GM18502 (cell line): ENCODE measurements around the gene RASD2.

Experiments
- ATAC-seq: cut with Tn5 transposase; IDR thresholded peaks from one replicate; pipeline ENCODE4 v1.9.1; 2021; ENCODE audit warnings: mild to moderate bottlenecking; ENCODE audit not compliant: unreplicated experiment, poor library complexity

The RASD2 gene

DNA sequence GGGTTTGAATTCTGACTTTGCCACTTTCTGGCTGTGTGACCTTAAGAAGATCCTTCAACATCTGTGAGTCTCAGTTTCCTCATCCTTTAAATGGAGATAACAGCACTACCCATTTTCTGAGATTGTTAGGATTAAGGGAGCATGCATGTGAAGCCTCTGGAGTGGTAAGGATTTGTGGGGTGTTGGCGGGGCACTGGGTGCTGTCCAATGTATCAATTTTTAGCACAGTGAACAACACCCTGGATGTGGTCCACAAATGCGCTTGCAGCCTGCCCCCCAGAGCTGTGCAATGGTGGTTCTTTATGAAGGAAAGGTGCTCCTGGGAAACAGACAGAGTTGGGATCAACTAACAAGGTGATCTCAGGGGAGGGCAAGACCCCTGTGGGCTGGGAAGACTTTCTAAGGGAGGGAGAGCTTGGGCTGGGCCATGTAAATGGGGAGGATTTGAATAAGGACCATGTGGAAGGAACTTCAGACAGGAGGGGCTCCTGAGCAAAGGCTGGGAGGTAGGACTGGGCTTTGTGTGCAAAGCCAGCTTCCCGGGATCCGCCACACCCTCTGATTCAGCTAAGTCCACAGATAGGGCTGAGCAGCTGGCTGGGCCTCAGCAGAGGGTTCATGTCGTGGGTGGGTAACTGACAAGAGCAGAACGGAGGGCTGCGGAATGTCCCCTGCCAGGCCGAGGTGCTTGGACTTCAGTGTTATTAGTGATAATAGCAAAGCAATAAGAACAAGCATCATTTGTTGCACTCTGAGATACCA, 22.7 kb upstream of the RASD2 start:
- ATAC-seq, result no peak

DNA sequence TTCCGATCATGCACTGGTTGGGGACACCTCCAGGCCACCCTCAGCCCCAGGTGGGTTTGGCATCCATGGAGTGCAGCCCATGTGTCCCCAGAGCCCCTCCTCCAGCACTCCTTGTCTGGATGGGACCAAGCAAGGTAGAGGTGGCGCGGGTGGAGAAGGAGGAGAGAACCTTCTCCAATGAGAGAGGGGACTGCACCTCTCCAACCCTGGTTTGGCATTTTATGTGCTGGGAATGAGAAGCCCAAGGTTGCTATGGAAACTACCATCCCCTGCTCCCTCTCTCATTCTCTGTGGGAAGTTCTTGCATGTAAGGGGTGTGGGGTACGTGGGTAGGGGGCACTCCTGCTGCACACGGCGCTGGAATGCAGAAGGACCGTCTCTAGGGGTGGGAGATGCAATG, 21.8 kb upstream of the RASD2 start:
- ATAC-seq, result no peak

DNA sequence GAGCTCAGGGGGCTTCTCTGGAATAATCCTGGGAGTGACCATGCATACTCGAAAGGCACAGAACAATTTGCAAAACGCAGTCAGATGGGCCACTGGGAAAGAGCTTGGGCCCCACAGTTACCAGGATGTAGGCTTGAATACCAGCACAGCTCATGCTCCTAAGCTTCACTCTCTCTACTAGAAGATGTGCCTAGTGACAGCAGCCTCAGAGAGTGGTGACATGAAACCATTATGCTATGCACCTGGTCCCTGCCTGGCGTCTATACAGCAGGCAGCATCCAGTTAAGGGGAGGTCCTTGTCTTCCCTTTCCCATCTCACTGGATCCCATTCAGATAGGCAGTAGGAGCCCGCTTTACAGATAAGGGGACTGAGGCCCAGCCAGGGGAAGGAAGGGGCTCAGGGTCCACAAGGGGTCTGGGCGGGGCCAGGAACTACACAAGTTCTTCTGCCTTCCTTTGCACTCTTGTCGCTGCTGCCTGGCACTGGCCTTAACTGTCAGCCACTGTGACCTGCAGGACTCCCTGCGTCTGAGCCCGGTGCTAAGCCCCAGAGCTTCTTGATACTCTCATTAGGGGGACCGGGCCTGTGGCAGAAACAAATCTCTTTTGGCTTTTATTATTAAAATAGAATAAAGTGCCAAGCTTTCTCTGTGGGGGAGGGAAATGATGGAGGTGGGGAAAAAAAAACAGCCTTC, 21.2 kb upstream of the RASD2 start:
- no peak for ATAC-seq

DNA sequence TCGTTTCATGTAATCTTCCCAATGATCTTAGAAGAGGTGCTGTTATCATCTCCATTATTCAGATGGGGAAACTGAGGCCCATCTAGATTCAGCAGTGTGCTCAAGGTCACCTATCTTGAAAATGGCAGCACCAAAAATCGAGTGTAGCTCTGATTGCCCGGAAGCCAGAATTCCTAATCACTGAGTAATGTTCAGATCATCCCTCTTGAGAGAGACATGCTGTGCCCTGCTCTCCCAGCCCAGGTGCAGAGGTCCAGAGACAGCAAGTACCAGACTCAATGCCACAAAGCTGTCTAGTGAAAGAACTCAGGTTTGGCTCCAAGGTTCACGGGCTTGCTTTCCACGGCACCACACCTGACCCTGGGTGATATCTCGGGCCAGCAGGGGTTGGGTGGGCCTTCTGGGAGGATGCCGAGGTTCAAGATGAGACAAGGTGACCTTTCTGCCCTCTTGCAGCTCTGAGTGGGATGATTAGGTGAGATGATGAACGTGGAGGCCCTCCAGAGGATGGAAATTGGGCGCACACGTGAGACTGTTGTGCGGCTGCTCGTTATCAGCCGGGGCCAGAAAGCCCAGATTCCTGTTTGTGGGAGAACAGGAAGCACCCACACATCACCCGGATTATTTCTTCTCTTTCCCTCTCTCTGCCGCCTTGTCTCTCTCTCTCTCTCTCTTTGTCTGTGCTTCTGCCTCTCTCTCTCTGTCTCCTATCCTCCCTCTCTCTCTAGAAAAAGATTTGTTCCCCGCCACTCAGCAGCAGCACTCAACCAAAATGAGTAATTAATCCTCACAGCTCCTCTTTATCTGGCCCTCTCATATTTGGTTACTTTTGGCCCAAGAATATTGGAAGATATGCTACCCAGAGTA, 19.0 kb upstream of the RASD2 start:
- no peak for ATAC-seq

DNA sequence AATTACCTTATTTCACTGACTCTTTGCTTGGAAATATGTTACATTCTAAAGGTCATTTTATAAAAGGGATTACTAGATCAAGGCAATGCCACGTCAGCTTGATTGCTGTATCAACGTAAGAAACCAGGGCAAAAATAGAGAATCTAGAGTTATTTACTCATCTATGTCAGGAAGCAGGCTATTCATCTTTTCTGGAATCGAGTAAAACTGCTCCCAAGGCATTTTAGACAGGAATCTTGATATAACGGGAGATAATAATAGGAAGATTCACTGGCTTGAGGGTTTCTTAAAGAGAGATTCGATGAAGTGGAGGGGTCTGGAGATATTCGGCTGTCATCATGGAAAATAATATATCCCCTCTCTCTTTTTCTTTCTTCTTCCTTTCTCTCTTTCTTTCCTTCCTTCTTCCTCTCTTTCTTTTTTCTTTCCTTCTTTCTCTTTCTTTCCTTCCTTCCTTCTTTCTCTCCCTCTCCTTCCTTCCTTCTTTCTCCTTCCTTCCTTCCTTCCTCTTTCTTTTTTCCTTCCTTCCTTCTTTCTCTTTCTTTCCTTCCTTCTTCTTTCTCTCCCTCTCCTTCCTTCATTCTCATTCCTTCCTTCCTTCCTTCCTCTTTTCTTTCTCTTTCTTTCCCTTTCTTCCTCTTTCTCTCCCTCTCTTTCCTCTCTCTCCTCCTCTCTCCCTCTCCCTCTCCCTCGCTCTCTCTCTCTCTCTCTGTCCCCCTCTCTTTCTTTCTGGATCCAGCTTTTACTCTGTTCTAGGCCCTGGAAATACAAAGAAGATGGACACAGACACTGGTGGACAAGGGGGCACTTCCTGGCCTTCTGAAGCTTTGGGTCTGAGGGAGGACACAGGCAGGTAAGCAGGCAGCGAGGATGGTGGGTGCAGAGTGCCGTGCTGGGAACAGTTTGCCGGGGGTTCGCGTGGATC, 18.1 kb upstream of the RASD2 start:
- no peak for ATAC-seq

DNA sequence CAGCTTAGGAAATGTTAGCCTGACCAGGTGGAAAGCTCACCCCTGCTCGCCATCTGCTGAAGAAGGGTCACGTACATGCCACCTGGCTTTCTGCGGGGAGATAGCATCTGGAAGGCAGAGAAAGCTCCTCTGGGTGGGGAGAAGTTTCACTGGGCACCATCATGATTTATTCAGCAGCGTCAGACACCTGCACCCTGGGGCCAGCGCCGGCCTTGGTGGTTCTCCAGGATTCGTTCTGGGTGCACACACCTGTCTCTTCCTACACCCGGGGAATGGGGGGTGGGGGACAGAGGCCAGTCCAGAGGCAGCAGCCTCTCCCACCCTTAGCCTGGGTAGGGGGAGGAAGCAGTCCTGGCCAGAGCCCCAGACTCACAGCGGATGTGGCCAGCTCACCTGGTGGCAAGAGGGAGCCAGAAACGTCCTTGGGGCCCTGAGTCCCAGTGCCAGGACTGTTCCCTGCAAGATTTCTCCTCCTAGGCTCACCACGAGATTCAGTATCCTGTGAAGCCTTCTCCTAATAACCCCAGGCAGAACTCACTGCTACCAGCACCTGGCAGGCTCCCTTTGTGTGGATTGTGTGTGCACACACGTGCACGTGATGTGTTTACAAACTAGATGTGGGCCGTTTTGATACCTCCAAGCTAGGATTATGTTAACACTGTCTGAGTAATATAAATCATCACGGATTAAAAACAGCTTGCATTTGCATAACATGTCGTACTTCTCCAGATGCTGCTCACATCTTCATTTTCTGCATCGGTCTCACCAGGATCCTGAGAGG, 17.3 kb upstream of the RASD2 start:
- no peak for ATAC-seq

DNA sequence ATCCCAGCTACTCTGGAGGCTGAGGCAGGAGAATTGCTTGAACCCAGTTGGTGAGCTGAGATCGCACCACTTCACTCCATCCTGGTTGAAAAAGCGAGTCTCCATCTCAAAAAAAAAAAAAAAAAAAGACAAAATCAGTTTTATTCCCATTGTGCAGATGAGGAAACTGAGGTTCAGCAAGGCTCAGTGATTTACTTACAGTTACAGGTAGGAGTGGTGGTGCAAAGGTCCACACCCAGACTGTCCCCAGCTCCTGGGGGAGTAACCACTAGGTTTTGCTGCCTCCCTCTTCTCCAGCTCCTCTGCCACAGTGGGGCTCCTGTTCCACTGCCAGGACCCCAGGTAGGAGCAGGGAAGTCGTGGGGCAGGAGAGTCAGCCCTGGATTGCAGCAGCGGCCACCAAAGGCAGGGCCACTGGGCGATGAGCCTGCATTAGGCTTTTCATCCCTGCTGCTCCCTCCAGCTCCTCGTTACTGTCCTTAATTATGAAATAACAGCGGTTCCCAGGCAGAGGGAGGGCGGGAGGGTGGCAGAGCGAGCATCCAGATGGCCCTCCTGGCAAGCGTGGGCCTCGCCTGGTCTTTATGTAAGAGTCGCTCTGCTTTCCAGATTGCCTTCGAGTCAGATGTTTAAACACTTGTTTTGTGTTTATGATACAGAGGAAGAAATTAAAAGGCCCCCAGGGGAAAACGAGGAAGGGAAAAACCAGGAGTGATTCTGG, 15.5 kb upstream of the RASD2 start:
- no peak for ATAC-seq

DNA sequence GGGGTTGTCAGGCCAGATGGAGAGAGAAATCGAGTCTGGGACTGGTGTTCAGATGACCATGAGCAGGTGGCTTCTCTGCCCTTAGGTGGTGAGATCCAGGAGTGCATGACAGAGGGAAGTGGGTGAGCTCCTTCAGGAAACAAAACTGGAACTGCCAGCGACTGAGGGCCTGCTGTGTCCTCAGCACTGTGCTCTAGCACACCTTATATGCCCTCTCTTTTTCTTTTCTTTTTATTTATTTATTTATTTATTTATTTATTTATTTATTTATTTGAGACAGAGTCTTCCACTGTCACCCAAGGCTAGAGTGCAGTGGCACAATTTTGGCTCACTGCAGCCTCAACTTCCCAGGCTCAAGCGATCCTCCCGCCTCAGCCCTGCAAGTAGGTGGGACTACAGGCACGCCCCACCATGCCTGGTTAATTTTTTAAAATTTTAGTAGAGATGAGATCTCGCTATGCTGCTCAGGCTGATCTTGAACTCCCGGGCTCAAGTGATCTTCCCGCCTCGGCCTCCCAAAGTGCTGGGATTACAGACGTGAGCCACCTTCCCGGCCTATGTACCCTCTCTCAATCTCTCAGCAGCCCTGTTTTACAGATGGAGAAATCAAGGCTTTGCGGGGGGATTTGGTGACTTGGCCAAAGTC, 14.8 kb upstream of the RASD2 start:
- no peak for ATAC-seq

DNA sequence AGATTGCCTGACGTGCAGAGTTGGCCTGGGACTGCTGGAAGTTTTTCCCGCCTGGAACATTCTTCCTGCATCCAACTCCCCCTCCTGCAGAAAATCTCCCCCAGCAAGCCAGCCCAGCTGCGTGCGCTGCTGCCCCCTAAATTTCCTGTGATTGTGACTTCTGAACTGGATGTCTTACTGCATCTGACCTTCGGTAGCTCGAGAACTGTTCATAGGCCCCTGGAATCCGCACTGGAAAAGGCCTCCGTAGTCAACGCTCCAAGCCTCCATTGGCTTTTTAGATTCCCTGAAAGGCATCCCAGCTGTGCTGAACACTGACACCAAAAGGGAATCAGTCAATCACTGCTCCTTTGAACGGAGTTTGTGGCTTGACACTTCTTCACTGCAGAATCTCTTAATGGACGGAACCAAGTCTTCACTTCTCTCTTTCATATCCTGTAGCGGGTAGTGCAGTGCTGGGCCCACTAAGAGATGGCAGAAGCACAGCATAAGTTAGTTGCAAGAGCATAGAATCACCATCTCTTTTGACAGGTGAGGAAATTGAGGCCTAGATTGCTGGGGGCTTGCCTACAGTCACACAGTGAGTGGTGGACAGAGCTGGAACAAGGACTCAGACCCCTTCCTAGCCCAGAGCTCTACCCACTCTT, 14.2 kb upstream of the RASD2 start:
- ATAC-seq, result no peak

DNA sequence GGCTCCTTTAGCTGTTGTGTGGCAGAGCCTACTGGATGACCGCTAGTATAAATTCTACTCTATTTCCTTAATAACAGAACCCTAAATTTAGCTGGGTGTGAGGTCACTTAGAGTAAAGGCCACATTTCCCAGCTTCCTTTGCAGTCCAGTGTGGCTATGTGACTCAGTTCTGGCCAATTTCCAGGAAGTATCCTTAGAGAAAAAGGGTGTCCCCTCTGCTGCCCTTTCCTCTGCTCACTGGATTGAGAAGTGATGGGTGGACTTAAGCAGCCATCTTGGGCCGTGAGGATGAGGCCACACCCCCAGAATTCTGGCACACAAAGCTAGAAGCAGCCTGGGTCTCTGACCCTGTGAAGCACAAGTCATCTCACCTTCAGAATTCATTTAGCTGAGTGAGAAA, 11.7 kb upstream of the RASD2 start:
- ATAC-seq, result no peak

DNA sequence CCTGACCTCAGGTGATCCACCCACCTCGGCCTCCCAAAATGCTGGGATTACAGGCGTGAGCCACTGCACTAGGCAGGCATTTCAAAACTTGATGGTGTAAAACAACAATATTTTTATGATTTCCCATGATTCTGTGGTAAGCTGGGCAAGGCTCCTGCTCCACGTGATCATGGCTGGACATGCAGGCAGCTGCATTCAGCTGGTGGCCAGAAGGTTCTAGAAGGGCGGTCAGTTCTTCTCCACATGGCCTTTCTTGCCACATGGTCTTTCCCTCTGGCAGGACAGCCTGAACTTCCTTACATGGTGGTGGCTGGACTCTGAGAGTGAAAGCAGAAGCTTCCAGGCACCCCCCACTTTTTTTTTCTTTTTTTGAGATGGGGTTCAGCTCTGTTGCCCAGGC, 9.9 kb upstream of the RASD2 start:
- ATAC-seq, result no peak

DNA sequence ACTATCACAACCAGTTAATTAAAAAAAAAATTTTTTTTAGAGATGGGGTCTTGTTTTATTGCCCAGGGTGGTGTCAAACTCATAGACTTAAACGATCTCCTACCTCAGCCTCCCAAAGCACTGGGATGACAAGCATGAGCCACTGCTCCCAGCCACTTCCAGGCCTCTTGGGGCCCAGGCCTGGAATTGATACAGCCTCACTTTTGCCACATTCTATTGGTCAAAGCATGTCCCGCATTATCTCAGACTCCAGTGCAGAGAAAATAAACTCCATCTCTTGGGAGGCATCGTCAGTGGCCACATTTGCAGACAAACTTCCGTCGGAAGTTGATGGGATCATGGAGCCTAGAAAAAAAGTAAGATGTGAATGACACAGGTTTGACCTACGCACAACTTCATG, 9.4 kb upstream of the RASD2 start:
- ATAC-seq, result no peak

DNA sequence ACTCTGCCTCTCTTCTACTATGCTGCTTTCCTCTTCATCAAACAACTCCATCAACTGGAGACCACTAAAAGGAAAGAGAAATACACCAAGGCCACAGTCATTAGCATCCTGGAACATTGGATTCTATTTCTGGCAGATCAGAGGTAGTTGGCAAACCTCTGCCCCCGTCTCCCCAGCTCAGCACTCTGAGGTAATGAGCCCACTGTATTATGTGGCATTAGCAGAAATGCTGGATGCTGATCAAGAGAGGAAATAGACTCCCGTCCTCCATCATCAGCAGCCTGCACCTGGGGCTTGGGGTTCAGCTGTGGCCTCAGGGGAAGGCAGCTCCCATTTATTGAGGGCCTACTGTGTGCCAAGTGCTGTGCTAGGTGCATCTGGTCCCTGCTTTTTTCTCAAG, 9.0 kb upstream of the RASD2 start:
- no peak for ATAC-seq

DNA sequence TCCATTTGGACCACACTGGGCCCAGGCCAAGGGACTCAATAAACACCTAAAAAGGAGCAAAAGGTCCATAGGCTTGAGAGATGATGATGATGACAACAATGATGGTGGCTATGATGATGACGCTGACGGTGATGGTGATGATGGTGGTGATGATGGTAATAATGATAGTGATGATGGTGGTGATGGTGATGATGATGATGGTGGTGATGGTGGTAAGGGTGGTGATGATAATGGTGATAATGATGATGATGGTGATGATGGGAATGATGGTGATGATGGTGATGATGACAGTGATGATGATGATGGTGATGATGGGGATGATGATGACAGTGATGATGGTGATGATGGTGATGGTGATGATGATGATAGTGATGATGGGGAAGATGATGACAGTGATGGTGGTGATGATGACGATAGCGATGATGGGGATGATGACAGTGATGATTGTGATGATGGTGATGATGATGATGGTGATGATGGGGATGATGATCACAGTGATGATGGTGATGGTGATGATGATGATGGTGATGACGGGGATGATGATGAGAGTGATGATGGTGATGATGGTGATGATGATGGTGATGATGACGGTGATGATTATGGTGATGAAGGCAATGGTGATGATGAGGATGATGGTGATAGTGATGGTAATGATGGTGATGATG, 7.1 kb upstream of the RASD2 start:
- ATAC-seq, result no peak

DNA sequence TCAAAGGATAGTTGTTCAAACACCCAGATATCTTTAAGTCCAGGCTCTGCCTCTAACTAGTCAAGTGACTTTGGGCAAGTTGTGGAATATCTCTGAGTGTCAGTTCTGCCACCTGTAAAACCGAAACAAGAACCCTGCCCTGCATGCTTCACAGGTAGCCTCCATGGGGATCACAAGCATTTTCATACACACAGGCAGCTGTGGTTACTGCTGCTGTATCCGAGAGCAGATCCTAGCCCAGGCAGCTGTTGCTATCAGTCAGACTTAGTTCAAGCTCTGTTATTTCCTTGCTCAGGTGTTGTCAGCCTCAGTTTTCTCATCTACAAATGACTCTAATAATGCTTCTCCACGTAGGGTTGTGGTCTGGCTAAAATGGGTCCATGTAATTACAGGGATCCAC, 6.5 kb upstream of the RASD2 start:
- ATAC-seq, result no peak

DNA sequence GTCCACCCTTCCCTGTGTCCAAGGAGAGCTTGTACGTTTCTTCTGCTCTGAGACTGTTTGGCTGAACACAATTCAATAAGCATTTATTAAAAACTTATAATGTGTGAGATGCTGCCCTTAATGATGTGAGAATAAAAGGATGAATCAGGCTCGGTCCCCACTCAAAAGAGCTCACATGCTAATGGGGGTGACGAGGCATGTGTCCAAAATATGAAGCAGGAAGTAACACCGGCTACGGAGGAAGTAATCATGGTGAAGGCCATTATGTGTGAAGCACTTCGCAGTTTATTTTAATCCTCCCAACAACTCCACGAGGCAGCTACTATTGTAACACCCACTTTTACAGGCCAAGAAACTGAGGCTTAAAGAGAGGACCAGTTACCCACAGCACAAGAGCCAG, 3.4 kb upstream of the RASD2 start:
- ATAC-seq, result no peak

DNA sequence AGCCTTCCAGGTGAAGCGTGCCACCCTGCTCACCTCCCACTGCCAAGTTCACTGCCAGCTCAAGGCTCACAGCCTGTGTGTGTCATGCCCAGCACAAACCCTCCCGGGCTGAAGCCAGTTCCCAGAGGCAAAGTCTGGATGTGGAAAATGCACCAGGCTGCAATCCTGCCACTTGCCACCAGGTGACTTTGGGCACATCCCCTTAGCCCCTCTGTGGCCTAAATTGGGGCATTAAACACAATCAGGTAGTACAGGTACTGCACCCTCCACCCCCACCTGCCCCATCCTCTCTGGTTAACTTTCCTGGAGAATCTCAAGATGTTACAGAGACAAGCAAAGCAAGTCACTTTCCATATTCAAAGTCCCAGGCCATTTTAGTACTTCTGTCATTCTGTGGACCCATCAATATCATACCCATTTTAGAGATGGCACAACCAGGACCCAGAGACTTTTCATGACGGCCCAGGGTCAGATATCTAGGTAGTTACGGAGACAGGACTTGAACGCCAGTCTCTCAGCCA, 1.8 kb upstream of the RASD2 start:
- ATAC-seq, result no peak
